ENCODE data around the gene SRXN1.
A peak's percentile ranks its signal among the peaks of the same experiment; 100 is the strongest.
"Not testable (repeated sequence)": the region's sequence is repeated elsewhere in the genome, so short reads cannot be mapped to it uniquely, and the experiment has no call there.

Gene SRXN1

GRCh38 chr20:653110-653589, at the start of gene SRXN1:
Gene SRXN1, minus strand, starts transcription at chr20:653200. Its CDS starts 15 bp downstream, at chr20:653185.
- DNase-seq (ENCODE audit: low read depth, low spot score), result peak; percentile 68

DNA sequence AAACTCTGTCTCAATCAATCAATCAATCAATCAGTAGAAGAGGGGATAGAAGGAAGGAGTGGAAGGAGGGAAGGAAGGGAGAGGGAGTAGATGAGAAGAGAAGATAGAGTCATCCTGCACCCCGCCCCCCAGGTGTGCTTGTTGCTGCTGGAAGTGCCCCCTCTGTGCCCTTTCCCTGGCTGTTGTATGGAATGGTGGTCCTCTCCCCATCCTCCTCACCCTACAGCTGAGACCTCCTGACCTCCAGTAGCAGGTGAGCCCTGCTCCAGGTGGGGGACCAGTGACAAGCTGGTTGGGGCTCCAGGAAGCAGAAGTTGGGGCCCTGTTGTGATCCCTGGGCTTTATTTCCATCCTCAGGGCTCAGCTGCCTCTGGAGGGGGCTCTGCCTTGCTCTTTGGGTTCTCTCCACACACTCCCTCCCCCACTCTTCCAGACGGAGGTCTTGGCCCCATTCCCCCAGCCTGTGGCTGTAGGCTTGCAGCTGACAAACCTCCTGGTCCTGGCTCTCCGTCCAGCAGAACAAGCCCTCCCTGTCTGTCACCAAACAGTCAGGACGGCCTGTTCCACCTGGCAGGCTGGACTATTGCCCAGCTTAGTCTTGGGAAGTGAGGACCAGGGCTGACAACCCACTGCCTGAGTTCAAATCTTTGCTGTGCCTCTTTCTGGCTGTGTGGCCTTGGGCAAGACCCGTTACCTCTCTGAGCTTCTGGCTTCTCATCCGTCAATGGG, 48.6 kb upstream of the SRXN1 start:
- no peak overlapping the region for H3K27ac ChIP-seq
- no peak for DNase-seq (ENCODE audit: low read depth, low spot score)

More at GRCh38 chr20:653110-653589, at the start of gene SRXN1:
- peak within 1 kb of the TSS; percentile 53 for H3K27ac ChIP-seq

- H3K27ac ChIP-seq, result no peak overlapping the region
- no peak for DNase-seq (ENCODE audit: low read depth, low spot score)
These were observed 46.9 kb upstream of the SRXN1 start for GRCh38 chr20:699811-700338.

DNA sequence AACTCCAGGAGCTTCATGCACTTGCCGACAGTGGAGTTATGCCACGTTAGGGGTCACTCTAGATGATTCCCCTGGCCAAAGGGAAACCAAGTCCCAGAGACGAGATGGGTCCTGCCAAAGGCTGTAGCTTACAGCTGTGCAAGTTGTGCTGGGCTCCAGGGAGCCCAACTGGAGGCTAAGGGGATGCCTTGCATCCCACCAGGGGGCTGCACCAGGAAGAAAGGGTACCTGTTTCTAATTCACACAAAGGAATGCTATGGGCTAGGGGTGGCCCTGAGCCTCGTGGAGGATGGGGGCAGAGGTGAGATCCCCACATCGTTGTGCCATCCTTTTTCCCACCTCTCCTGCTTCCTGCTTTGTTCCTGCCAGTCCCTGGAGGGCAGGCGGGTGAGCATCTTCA, 46.3 kb upstream of the SRXN1 start:
- no peak overlapping the region for H3K27ac ChIP-seq
- no peak for DNase-seq (ENCODE audit: low read depth, low spot score)

GRCh38 chr20:698276-698675, 45.3 kb upstream of the SRXN1 start:
- H3K27ac ChIP-seq, result no peak overlapping the region
- DNase-seq (ENCODE audit: low read depth, low spot score), result no peak

DNA sequence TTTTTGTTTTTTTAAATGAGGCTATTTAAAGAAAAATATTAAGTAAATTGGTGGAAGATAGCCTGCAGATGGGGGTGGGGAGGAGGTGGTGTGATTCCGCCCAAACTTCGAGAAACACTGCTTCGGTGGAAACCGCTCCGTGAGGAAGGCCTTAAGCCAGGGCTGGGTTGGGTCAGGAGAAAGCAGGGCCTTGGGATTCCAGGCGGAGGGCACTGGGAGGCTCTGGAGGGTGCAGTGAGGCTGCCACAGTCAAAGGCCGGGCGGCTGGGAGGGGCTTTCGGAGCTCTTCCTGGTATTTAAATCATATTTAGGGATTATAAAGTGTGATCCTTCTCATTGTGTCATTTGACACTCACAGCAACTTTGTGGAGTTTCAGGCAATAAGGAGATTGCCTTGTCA, 44.8 kb upstream of the SRXN1 start:
- no peak for DNase-seq (ENCODE audit: low read depth, low spot score)
- H3K27ac ChIP-seq, result no peak overlapping the region

DNA sequence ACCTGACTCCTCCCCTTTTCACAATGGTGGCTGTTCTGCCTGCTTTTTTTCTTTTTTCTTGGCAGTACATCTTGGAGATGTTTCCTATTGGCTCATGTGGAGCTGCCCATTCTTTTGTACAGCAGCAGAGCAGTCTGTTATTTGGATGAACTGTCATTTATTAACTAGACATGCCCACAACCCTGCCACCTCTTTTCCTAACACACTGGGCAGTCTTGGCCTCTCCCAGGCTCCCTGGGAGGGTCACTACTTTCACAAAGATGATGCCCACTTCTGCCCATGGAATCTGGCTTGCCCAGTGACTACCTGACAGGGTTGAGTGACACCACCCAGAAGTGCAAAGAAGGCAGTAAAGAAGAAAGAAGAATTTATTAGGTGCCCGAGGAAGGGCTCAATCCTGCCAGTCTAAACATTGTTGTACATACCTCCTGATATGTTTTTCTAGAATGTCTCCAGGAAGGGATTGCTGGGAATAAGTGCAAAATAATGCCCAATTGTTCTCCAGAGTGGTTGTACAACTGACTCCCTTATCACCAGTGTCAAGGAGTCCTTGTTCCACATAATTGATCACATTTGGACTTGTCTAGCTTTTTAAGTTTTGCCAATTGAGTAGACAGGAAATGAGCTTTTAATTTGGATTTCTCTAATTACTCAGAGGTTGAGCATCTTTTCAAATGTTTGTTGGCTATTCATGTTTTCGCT, 42.3 kb upstream of the SRXN1 start:
- no peak overlapping the region for H3K27ac ChIP-seq
- no peak for DNase-seq (ENCODE audit: low read depth, low spot score)

- H3K27ac ChIP-seq, result no peak overlapping the region
- DNase-seq (ENCODE audit: low read depth, low spot score), result no peak
These were observed 41.5 kb upstream of the SRXN1 start for GRCh38 chr20:694496-694895.

GRCh38 chr20:693786-694185, 40.8 kb upstream of the SRXN1 start:
- not testable (repeated sequence) for DNase-seq (ENCODE audit: low read depth, low spot score); H3K27ac ChIP-seq

DNA sequence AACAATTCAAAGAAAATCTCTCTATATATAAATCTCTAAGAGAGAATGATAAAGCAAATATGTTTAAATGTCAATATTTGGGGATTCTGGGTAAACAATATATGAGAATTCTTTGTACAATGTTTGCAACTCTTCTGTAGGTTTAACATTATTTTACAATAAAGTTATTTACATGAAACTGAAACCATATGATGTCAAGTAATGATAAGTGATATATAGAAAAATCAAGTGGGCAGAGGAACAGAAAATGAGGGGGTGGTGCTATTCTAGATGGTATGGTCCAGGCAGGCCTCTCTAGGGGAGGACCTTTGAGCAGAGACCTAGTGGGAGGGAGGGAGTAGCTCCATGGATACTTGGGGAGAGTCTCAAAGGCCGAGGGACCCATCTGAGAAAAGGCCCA, 39.0 kb upstream of the SRXN1 start:
- DNase-seq (ENCODE audit: low read depth, low spot score), result no peak
- no peak overlapping the region for H3K27ac ChIP-seq

DNA sequence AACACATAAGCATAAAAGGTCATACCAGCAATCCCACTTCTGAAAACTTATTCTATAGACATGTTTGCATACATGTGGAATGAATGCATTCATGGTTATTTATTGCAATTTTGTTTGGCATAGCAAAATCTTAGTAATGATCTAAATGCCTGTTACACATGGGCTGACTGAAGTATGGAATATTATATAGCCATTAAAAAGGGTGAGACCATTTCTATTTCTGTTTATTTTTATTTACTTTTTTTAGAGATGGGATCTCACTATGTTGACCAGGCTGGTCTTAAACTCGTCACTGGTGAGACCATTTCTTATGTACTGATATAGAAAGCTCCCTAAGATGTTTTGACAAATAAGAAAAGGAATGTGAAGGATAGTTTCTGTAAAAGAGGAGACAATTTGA, 36.9 kb upstream of the SRXN1 start:
- no peak overlapping the region for H3K27ac ChIP-seq
- no peak for DNase-seq (ENCODE audit: low read depth, low spot score)

GRCh38 chr20:689348-689747, 36.3 kb upstream of the SRXN1 start:
- DNase-seq (ENCODE audit: low read depth, low spot score), result no peak
- H3K27ac ChIP-seq, result no peak overlapping the region

DNA sequence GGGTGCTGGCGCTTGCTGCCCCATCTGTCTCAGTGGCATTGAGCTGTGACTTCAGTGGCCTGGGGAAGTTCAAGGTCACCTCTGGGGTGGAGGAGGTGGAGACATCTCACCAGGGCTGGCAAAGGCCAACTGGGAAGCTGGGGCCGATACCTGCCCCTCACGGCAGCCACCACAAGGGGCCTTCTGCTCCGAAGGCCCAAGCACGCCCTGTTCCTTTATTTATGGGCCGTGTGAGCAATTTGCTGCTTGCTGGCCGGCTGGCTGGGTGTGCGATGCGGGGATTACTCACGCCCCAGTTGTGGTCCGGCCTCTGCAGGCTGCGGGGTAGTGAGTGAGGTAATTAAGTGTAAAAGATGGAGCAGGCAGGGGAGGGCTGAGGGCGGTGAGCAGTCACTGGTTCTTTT, 35.8 kb upstream of the SRXN1 start:
- no peak overlapping the region for H3K27ac ChIP-seq
- no peak for DNase-seq (ENCODE audit: low read depth, low spot score)

GRCh38 chr20:687468-688203, 34.6 kb upstream of the SRXN1 start:
- H3K27ac ChIP-seq, result no peak overlapping the region
- DNase-seq (ENCODE audit: low read depth, low spot score), result no peak

DNA sequence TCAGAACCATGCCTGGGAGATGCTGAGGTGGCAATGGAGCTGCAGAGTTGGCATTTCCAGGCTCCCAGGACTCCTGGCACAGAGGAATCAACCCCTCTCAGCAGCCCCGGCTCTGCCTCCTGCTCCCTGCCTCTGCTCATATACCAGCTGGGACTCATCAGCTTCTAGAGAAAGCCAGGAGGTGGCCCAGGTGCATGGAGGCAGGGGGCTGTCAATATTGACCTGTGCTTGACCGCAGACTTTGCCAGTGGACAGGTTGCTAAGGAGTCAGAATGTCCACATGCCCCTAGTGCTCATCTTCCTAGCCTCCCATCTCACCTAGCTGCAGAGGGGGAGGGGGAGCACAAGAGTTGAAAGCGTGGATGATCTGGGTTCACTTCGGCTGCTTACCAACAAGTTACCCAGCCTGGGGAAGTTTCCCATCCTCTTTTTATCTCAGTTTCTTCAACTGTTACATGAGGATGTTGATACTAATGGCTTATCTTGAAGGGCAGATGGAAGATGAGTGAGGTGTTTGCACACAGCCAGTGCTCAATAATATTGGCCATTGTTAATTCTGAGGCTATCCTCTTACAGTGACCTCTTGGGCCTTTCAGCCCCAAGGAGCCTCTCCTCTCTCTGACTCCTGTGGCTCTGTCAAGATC, 31.8 kb upstream of the SRXN1 start:
- DNase-seq (ENCODE audit: low read depth, low spot score), result no peak
- H3K27ac ChIP-seq, result no peak overlapping the region

- no peak for DNase-seq (ENCODE audit: low read depth, low spot score)
- H3K27ac ChIP-seq, result no peak overlapping the region
These were observed 29.1 kb upstream of the SRXN1 start for GRCh38 chr20:682123-682522.

GRCh38 chr20:680638-681187, 27.7 kb upstream of the SRXN1 start:
- no peak for DNase-seq (ENCODE audit: low read depth, low spot score)
- H3K27ac ChIP-seq, result no peak overlapping the region

DNA sequence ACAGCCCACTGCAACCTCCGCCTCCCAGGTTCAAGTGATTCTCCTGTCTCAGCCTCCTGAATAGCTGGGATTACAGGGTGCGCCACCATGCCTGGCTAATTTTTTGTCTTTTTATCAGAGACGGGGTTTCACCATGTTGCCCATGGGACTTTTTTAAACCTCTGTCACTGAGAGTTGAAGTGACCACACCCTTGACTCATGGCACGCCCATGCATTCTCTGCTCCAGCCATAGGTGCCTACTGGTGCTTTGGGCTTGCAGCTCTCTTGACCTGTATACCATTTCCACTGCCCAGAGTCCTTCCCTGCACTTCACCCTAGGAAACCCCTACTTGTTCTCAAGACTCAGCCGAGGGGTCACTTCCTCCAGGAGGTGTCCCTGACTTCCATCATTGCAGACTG, 25.0 kb upstream of the SRXN1 start:
- H3K27ac ChIP-seq, result no peak overlapping the region
- no peak for DNase-seq (ENCODE audit: low read depth, low spot score)

DNA sequence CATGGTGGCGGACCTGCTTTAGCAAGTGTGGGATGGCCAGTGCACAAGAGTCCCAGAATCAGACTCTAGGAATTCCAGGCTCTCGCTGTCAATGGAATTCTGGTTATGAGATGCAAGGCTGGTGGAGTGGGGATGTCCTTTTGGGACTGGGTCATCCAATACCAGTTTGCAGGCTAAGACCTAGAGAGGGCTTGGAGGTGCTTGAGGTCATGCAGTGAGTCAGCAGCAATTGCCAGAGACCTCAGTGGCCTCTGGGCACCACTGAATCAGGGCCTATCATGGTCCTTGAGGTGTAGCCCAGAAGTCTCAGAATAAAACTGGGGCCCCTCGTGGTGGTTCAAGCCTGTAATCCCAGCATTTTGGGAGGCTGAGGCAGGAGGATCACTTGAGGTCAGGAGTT, 24.0 kb upstream of the SRXN1 start:
- no peak for DNase-seq (ENCODE audit: low read depth, low spot score)
- no peak overlapping the region for H3K27ac ChIP-seq

DNA sequence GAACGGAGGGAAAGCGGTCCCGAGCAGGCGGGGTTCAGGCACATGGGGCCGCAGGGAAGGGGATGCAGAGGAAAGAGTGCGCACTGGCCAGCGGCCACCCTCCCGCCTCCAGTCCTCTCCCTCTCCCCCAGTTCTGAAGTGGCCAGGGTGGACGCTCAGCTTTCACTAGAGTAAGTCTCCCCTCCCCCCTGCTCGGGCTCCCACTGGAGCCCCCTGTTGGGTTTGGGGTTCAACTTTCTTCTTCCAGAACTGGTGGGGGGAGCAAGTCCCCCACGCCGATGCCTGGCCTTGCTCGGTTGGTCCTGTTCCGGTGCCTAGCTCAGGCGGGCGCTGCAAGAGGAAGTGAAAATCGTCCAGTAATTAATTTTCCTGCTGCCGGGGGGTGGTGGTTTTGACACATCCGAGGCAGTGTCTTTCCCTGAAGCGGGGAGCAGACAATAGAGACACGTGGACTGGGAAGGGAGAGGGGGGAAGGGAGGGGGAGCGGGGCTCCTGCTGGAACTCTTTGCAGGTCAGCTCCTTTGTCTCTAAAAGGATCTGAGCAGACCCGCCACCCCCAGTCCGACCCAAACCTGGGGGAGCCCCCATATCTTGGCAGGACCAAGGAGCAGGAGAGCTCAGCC, 23.4 kb upstream of the SRXN1 start:
- H3K27ac ChIP-seq, result no peak overlapping the region
- DNase-seq (ENCODE audit: low read depth, low spot score), result no peak

Measured in epithelial cell of prostate (primary cell).